MM.1S (cell line): Measurements from ENCODE around the gene HRH2.

Source experiments
- CTCF ChIP-seq: fragments of 300-600 bp; sonication (generic); IDR thresholded peaks from 2 replicates; pipeline ENCODE4 v1.5.1; 2016; ENCODE audit warnings: antibody characterized with exemption, low read length, mixed read lengths
- EZH2 ChIP-seq: fragments of 300-600 bp; sonication (generic); optimal IDR thresholded peaks from 2 replicates; pipeline ENCODE3; 2017; ENCODE audit warnings: low read depth, mild to moderate bottlenecking, antibody characterized with exemption, low read length, mixed read lengths
- EZH2phosphoT487 ChIP-seq: fragments of 300-600 bp; sonication (generic); IDR thresholded peaks from 2 replicates; pipeline ENCODE4 v1.6.1; 2018; ENCODE audit warnings: antibody characterized with exemption, low read length

GRCh38 chr5:175677571-175677970 is 19.7 kb downstream of the HRH2 start:
- no peak for TF ChIP-seq CTCF
- TF ChIP-seq EZH2, result no peak
- TF ChIP-seq EZH2phosphoT487, result no peak
